Ammon's horn (tissue), 1 donor: Measurements from ENCODE around the gene MAP3K20.
"Not testable (repeated sequence)": the region's sequence is repeated elsewhere in the genome, so short reads cannot be mapped to it uniquely, and the experiment has no call there.

ENCODE experiments used
- DNase-seq: peaks from one replicate; pipeline ENCODE4 v3.0.0-alpha.2; 2016; ENCODE audit warnings: low spot score

MAP3K20 gene

GRCh38 chr2:173087793-173088496, 12.3 kb downstream of the MAP3K20 start:
- no peak for DNase-seq

- DNase-seq, result no peak
These were observed 14.7 kb downstream of the MAP3K20 start for GRCh38 chr2:173090276-173090877.

DNA sequence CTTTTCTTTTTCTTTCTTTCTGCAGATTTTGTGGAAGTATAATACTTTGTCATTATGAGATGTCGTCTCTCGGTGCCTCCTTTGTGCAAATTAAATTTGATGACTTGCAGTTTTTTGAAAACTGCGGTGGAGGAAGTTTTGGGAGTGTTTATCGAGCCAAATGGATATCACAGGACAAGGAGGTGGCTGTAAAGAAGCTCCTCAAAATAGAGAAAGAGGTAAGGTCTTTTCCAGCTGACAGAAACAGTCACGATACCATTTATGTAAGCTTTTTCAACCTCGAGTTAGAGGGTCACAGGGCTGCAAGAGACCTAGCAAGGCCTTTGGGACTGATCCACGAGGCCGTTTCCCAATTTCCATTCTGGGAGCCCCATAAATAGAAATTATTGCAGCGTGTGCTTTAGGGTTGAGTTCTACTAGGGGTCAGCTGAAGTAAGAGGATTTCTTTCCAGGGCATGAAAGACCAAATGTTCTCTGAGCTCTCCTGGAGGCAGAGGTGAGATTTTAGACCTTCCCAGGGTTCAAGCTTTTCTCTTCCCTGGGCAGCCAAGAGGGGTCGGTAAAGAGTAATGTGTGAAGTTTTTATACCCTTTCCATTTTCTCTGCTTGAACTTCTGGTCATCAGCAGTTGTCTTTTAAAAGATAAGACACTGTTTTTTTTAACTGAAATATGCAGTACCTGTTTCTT, 15.5 kb downstream of the MAP3K20 start:
- no peak for DNase-seq

DNA sequence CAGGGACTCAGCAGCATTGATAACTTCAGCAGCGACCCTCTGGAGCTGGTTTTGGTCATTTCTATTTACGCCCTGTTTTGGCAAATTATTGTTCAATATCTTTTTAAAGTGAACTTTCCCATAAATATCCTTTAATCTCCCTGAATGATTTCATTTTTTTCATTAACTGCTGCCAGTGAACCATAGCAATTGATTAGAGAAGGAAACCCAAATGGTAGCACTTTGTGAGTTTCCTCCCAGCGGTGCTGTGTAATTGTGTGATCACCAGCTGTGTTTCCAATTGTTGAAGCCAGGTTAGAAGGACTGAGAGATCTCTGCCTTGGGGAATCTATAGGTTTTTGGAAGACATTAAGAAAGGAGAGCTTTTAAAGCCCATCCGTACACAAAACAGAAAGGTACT, 16.3 kb downstream of the MAP3K20 start:
- no peak for DNase-seq

- no peak for DNase-seq
These were observed 17.3 kb downstream of the MAP3K20 start for GRCh38 chr2:173092844-173093402.

- not testable (repeated sequence) for DNase-seq
These were observed 18.0 kb downstream of the MAP3K20 start for GRCh38 chr2:173093617-173094016.

DNA sequence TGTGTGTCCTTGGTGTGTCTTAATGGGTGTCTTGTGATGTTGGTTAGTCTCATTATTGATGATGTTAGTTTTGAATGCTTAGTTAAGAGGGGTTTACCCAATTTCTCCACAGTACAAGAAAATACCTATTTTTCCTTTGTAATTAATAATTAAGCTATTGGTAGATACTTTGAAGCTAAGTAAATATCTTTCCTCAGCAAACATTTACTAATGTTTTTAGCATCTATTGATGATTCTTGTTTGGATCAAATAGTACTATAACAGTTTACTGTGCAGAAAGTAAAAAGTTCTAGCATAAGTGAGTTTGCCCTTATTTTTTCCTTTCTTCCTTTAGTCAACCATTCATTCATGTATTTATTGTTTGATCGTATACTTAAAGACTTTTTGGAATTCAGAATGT, 19.1 kb downstream of the MAP3K20 start:
- no peak for DNase-seq

- DNase-seq, result no peak
These were observed 19.7 kb downstream of the MAP3K20 start for GRCh38 chr2:173095356-173095755.

DNA sequence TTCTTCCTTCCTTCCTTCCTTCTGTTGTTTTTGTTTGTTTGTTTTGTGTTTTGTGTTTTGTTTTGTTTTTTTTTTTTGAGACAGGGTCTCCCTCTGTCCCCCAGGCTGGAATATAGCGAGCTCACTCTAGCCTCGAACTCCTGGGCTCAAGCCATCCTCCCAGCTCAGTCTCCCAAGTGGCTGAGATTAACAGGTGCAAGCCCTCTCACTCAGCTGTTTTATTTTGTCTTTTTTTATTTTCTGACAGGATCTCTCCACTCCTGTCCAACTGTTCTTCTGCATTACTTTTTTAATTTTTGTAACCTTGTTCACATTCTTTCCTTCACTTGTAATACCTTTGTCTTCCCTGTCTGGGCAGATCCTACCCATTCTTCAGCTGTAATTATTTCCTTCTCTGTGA, 23.6 kb downstream of the MAP3K20 start:
- DNase-seq, result no peak

DNA sequence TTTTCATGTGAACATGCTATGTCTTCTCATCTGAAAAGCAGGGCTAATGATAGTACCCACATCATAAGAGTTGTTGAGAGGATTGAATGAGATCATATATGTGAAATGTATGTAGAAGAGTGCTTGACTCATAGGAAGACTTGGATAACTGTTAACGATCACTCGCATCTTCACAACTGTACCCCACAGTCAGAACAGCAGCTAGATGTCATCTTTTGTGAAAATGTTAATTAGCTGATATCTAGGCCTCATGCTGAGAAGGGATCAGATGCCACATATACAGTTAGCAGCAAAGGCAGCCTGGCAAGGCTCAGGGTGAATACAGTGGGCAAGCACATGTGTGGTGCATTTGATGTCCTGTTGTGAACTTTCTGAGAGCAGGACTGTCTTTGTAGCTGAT, 24.2 kb downstream of the MAP3K20 start:
- no peak for DNase-seq

GRCh38 chr2:173101687-173102086, 26.0 kb downstream of the MAP3K20 start:
- DNase-seq, result no peak

GRCh38 chr2:173104156-173104555, 28.5 kb downstream of the MAP3K20 start:
- DNase-seq, result no peak

GRCh38 chr2:173106959-173107628, 31.4 kb downstream of the MAP3K20 start:
- no peak for DNase-seq

DNA sequence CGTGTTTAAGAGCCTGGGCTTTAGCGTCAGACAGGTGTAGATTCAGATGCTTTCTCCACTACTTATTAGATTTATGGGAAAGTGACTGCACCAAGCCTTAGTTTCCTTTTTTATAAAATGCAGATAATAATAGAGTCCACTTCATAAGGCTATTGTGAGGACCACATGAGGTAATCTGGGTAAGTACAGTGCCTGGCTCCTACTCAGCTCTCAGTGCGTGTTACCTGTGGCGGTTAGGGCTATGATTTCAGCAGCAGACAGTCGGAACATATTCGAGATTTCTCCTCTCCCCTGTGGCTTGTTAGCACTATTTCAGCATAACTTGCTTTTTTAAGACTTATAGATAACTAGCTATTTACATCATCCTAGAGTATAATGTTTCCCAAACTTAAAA, 32.0 kb downstream of the MAP3K20 start:
- no peak for DNase-seq

- DNase-seq, result no peak
These were observed 33.9 kb downstream of the MAP3K20 start for GRCh38 chr2:173109253-173110188.

DNA sequence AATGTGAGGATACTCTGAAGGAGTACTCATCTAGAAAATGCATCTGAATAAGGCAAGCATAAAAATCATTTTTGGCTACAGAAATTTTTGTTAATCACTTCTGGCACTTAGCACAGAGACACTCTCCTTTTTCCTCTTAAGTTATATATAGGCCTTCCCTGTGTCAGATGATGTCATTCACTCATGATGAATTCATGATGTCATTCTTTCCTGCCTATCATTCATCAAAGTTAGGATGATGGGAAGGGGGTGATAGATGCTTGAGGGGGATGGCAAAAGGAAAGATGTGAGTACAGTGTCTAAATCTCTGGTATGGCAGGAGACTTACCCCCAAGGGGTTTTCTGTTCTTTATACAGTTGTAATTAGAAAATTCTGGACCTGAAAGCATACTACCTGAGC, 42.0 kb downstream of the MAP3K20 start:
- no peak for DNase-seq

DNA sequence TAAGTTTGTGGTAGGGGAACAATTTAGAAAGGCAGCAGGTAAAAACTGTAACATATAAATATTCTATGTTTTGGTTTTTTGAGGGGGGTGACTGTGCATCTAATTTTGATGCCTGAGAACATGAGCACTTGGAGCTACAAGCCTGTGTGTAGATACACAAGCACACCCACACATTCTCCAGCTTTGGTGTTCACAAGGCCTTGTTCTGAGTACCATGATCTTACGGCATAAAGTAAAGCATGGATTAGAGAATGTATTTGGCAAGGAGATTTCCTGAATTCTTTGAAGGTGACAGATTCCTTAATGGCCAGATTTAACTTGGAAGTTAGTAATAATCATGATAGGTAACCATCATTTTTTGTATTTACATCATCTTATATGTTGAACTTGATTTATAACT, 42.7 kb downstream of the MAP3K20 start:
- DNase-seq, result no peak

DNA sequence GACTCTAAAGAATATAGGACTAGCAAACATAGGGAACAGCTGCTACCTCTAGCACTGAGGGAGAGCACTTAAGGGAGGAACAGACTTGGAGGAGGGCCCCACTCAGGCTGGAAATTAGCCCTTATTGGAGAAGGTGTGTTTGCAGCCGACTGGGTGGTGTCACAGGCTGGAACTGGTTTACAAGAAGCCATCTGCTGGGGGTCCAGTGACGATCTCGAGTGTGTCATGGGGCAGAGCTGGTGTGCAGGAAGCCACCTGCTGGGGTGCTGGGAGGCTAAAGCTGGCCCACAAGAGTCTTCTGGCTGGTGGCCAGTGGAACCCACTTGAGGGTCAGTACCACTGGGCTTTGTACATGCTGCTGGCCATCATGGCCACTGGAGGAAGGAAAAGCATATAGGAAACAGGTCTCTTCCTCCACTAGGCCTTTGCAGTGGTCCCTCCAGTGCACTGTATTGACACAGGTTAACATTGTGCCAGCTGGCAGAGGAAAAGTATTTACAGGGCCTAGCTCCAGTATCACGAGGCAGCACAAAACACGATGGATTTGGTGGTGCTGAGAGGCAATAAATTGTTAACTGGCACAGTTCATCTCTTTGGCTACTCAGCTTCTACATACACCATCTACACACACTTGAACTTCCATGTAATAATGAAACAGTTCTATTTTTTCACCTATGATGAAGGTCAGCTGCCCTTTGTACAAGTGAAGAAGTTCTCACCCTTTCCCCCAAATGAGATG, 43.6 kb downstream of the MAP3K20 start:
- no peak for DNase-seq

DNA sequence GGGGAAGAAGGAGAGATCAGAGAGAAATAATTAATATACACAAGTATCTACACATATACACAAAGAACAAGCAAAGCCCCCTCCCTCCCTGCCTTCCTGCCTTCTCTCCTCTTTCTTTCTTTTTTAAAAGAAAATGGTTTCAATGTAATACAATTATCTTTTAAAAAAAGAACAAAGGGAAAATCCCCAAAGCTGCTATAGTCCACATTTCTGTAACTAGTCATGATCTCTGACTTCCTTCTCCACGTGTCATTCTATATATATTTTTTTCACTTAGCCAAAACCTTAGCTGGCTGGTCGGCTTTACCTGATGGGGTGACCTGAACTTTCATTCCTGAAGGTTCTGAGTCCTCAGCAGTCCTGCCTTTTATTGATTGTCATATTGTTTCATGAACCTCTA, 44.3 kb downstream of the MAP3K20 start:
- no peak for DNase-seq

DNA sequence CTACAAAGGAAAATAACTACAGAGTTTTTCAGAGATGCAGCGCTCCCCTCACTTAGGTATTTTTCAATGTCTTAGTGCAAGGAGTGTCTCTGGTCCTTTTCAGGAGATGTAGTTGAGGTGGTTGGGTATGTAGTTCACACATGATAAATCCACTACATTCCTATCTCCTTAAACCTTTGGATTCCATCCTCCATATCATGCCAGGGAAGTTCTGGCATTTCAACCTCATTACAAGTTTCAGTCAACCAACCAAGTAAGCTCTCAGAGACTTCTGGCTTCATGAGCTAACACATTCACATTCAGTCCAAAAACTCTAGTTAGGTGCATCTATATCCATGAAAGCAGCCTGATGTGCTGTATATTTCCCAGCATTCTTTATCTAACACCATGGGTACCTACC, 47.3 kb downstream of the MAP3K20 start:
- DNase-seq, result no peak

GRCh38 chr2:173124441-173124840, 48.8 kb downstream of the MAP3K20 start:
- no peak for DNase-seq
